Measurements from ENCODE around the gene RELA. TPM values are rescaled to one million over a fixed set of nuclear protein-coding genes. Genes with fewer than 3 reads are reported as not detected.

The RELA gene
- total RNA-seq, 2 experiments from 2014 or later, result 379 to 382 TPM

GRCh38 chr11:65616575-65617001, 46.1 kb downstream of the RELA start:
- H3K4me1 Mint-ChIP-seq (ENCODE audit: low read depth), result peaks cover 44% of the 10 kb centered on the region
- Histone ChIP-seq H3K4me1 (ENCODE audit: insufficient read depth, low read length) (peaks cover 55% of the 10 kb centered on the region), H3K27ac (ENCODE audit: low read depth in 1 of 2, low read length in 2 of 2) (peak overlapping the region; percentile 19 to 78), H3K4me3 (ENCODE audit: low read length) (peak overlapping the region; percentile 93), H3K27me3 (ENCODE audit: control insufficient read depth in 1 of 2, insufficient read depth in 2 of 2, low read length in 2 of 2) (no peaks in the 10 kb centered on the region), H3K9me3 (ENCODE audit: control insufficient read depth in 1 of 2, insufficient read depth in 1 of 2, low read length in 2 of 2) (no peaks in the 10 kb centered on the region), H3K36me3 (ENCODE audit: insufficient read depth, low read length) (peaks cover 52% of the 10 kb centered on the region)
- ATAC-seq (ENCODE audit: poor library complexity), result no peak
- no peak for TF ChIP-seq CTCF (IDR thresholded peaks at IDR 0.05)
- ChIA-PET POLR2A (interaction anchor here (1.0 to 6.0 kb wide), 4 partner anchors 9 to 45 kb away, joined by 3 to 79 read pairs (median 64); partner anchors contain the start of genes RELA and SIPA1), CTCF (interaction anchor here (1.5 to 3.1 kb wide), 3 partner anchors 9 to 95 kb away, joined by 4 to 9 read pairs (median 6); partner anchors contain the start of genes KAT5 and SIPA1)
- H3K27me3 Mint-ChIP-seq, result no peaks in the 10 kb centered on the region
- intact Hi-C loops (cut with DNase I, micrococcal nuclease), result loop anchor here (2.0 to 5.0 kb wide), 4 partner anchors 22 to 241 kb away; partner anchors contain the start of genes CFL1 (in 1 of the 2), KAT5 (in 1 of the 2) and SIPA1 (in 1 of the 2)
- peaks cover 65% of the 10 kb centered on the region for H3K36me3 Mint-ChIP-seq (ENCODE audit: low read depth)
- H3K27ac Mint-ChIP-seq, result peak overlapping the region; percentile 81
- DNase-seq, result peak in 3 of 14 experiments; percentile 34 to 45 (median 35)
- no peaks in the 10 kb centered on the region for H3K9me3 Mint-ChIP-seq
- H3K4me3 Mint-ChIP-seq, result peak overlapping the region; percentile 96

DNA sequence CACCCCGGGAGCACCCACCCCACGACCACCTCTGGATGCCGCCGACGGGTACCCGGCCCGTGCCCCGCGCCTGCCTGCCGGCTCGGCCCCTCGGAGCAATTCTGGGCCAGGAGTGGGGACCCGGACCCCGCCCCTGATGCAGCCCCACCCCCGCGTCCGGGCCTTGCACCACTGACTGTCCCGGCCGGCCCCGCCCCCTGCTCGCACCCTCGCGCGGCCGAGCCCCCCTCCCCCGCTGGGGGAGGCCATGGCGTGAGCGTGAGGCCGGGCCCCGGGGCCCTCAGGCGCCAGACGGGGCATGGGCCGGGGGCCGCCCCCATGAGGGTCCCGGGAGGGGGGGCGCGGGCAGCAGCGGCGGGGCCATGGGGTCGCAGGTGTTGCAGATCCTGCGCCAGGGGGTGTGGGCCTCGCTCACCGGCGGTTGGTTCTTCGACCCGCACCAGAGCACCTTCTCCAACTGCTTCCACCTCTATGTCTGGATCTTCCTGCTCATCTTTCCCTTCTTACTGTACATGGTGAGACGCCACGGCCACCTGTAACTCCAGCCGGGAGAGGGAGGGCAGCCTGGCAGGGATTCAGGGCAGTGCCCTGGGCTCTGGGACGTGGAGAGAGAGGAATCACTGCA, 46.7 kb downstream of the RELA start:
- CTCF ChIA-PET, result interaction anchor here (1.3 to 3.1 kb wide), 7 partner anchors 10 to 273 kb away, joined by 3 to 10 read pairs (median 6); partner anchors contain the start of genes FIBP, KAT5, MUS81 and SIPA1
- POLR2A ChIA-PET, result interaction anchor here (0.7 to 6.0 kb wide), 39 partner anchors 10 to 1062 kb away, joined by 3 to 79 read pairs (median 7); partner anchors contain the start of genes BANF1, CCDC85B, CFL1 and DPF2
- TF ChIP-seq CTCF (IDR thresholded peaks at IDR 0.05), result no peak

GRCh38 chr11:65615229-65615949, 47.3 kb downstream of the RELA start, which contains the start of gene PCNX3:
Gene PCNX3, plus strand, starts transcription at chr11:65615776. Its CDS starts 536 bp downstream, at chr11:65616312.
- peaks cover 67% of the 10 kb centered on the region for H3K4me1 ChIP-seq (ENCODE audit: insufficient read depth, low read length)
- ChIA-PET POLR2A (interaction anchor here (0.7 to 6.0 kb wide), 54 partner anchors 11 to 1062 kb away, joined by 3 to 79 read pairs (median 5); partner anchors contain the start of genes B4GAT1, BANF1, CCDC85B and CFL1), CTCF (interaction anchor here (0.8 to 3.1 kb wide), 8 partner anchors 10 to 273 kb away, joined by 3 to 10 read pairs (median 6); partner anchors contain the start of genes FIBP, KAT5 and MUS81)
- Mint-ChIP-seq H3K27me3 (no peaks in the 10 kb centered on the region), H3K4me3 (peak within 1 kb of the TSS; percentile 98), H3K4me1 (ENCODE audit: low read depth) (peaks cover 46% of the 10 kb centered on the region), H3K36me3 (ENCODE audit: low read depth) (peaks cover 64% of the 10 kb centered on the region), H3K27ac (peak within 1 kb of the TSS; percentile 93), H3K9me3 (no peaks in the 10 kb centered on the region)
- peak within 1 kb of the TSS; percentile 94 for H3K27ac ChIP-seq (ENCODE audit: low read depth in 1 of 2, low read length in 2 of 2)
- intact Hi-C loops (cut with DNase I, micrococcal nuclease), result loop anchor here (1.0 to 5.0 kb wide), 9 partner anchors 24 to 243 kb away; partner anchors contain the start of genes CFL1 (in 2 of the 2), KAT5 (in 1 of the 2) and ZNRD2 (in 1 of the 2)
- H3K4me3 ChIP-seq (ENCODE audit: low read length), result peak within 1 kb of the TSS; percentile 93
- TF ChIP-seq CTCF (IDR thresholded peaks at IDR 0.05), result no peak
- H3K27me3 ChIP-seq (ENCODE audit: control insufficient read depth in 1 of 2, insufficient read depth in 2 of 2, low read length in 2 of 2), result no peaks in the 10 kb centered on the region
- H3K36me3 ChIP-seq (ENCODE audit: insufficient read depth, low read length), result peaks cover 45% of the 10 kb centered on the region
- no peaks in the 10 kb centered on the region for H3K9me3 ChIP-seq (ENCODE audit: control insufficient read depth in 1 of 2, insufficient read depth in 1 of 2, low read length in 2 of 2)
- ATAC-seq (ENCODE audit: poor library complexity) (peak; percentile 87), DNase-seq (peak; percentile 99 to 100 (median 100))

More for the DNA sequence above, 46.7 kb downstream of the RELA start:
- Mint-ChIP-seq H3K9me3 (no peaks in the 10 kb centered on the region), H3K27me3 (no peaks in the 10 kb centered on the region), H3K36me3 (ENCODE audit: low read depth) (peaks cover 61% of the 10 kb centered on the region), H3K27ac (peak overlapping the region; percentile 93), H3K4me3 (peak overlapping the region; percentile 98), H3K4me1 (ENCODE audit: low read depth) (peaks cover 42% of the 10 kb centered on the region)
- Histone ChIP-seq H3K9me3 (ENCODE audit: control insufficient read depth in 1 of 2, insufficient read depth in 1 of 2, low read length in 2 of 2) (no peaks in the 10 kb centered on the region), H3K36me3 (ENCODE audit: insufficient read depth, low read length) (peaks cover 47% of the 10 kb centered on the region), H3K4me3 (ENCODE audit: low read length) (peak overlapping the region; percentile 93), H3K27me3 (ENCODE audit: control insufficient read depth in 1 of 2, insufficient read depth in 2 of 2, low read length in 2 of 2) (no peaks in the 10 kb centered on the region), H3K4me1 (ENCODE audit: insufficient read depth, low read length) (peaks cover 60% of the 10 kb centered on the region), H3K27ac (ENCODE audit: low read depth in 1 of 2, low read length in 2 of 2) (peak overlapping the region; percentile 78 to 94)
- intact Hi-C loops (cut with DNase I, micrococcal nuclease), result loop anchor here (1.0 to 5.0 kb wide), 10 partner anchors 23 to 242 kb away; partner anchors contain the start of genes CFL1 (in 2 of the 2), KAT5 (in 1 of the 2), SIPA1 (in 1 of the 2) and ZNRD2 (in 1 of the 2)
- no peak for ATAC-seq (ENCODE audit: poor library complexity)
- DNase-seq, result peak in 1 of 14 experiments; percentile 45
